Measurements from ENCODE around the gene INTS6.

INTS6 gene

DNA sequence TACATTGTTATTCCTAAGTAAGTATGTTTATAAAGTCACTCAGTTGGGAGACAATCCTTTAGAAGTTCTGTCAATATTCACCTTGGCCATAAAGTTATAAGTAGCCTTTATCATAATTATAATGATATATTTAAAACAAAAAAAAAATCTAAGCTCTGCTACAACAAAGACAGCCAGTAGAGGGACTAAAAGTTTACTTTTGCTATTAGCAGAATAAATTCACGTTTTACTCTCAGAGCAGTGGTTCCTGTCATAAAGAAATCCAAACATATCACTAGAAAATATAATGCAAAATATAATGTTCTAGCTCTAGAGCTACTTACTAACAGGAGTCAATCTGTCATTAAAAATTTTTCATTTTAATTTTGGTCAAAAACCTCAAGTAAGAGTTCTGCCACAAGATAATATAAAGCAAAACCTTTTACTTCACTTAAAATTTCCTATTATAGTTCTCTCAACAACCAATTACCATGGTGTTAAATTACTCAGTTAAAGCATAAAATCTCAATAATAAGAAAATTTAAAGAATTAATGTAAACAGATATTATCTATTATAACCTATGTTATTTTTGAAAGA, 17.7 kb downstream of the INTS6 start:
- H3K4me3 ChIP-seq (ENCODE audit: low read length), result no peak overlapping the region
- WGBS (ENCODE audit: insufficient coverage, insufficient read length), result no CpG with 5 or more reads among the region's 1 CpG
- H3K4me1 ChIP-seq (ENCODE audit: control insufficient read depth, insufficient read depth, low read length), result no peaks in the 10 kb centered on the region
- no peaks in the 10 kb centered on the region for H3K27me3 ChIP-seq (ENCODE audit: control insufficient read depth, insufficient read depth, low read length)
- no peaks in the 10 kb centered on the region for H3K9me3 ChIP-seq (ENCODE audit: control insufficient read depth, insufficient read depth, low read length)
- no peaks in the 10 kb centered on the region for H3K36me3 ChIP-seq (ENCODE audit: control insufficient read depth, insufficient read depth, low read length)
- no peak overlapping the region for H3K27ac ChIP-seq (ENCODE audit: low read length)
- DNase-seq (ENCODE audit: low read depth, low spot score), result no peak

DNA sequence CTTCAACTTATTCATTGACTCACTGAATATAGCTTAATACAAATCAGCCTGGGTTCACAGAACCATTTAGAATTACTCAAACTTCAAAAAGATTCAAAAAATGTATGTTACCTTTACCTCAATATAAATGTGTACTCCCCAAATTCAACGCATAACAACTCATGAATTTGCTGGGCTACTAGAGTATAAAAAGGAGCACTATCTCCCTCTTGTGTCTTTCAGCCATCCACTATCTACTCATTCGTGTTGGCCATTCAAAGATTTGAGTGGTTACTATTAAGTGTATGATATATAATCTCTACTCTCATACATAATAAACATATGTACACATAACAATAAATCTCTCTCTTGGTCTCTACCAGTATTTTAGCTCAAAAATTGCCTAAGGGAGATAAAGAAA, 20.3 kb downstream of the INTS6 start:
- WGBS (ENCODE audit: insufficient coverage, insufficient read length), result no CpG with 5 or more reads among the region's 2 CpGs

DNA sequence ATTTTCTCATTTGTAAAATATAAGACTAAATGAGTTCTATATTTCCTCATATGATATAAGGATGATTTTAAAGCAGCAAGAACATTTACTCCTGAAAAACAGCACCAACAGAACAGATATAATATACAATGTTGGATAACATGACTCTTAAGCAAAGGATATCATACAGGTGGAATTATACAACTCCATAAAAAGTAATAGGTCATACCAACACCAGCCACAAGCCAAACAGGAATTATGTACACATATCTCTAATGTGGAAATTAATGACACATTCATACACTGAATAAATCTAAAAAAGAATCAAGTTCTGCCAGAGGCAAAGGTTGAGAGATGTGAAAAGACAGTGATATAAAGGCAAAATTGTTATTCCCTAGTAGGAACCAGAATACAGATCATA, 25.9 kb downstream of the INTS6 start:
- H3K9me3 ChIP-seq (ENCODE audit: control insufficient read depth, insufficient read depth, low read length), result no peaks in the 10 kb centered on the region
- DNase-seq (ENCODE audit: low read depth, low spot score), result no peak

More for the DNA sequence above, 20.3 kb downstream of the INTS6 start:
- DNase-seq (ENCODE audit: low read depth, low spot score), result no peak
- Histone ChIP-seq H3K4me3 (ENCODE audit: low read length) (no peak overlapping the region), H3K4me1 (ENCODE audit: control insufficient read depth, insufficient read depth, low read length) (no peaks in the 10 kb centered on the region), H3K27me3 (ENCODE audit: control insufficient read depth, insufficient read depth, low read length) (no peaks in the 10 kb centered on the region), H3K27ac (ENCODE audit: low read length) (no peak overlapping the region), H3K36me3 (ENCODE audit: control insufficient read depth, insufficient read depth, low read length) (no peaks in the 10 kb centered on the region), H3K9me3 (ENCODE audit: control insufficient read depth, insufficient read depth, low read length) (no peaks in the 10 kb centered on the region)

DNA sequence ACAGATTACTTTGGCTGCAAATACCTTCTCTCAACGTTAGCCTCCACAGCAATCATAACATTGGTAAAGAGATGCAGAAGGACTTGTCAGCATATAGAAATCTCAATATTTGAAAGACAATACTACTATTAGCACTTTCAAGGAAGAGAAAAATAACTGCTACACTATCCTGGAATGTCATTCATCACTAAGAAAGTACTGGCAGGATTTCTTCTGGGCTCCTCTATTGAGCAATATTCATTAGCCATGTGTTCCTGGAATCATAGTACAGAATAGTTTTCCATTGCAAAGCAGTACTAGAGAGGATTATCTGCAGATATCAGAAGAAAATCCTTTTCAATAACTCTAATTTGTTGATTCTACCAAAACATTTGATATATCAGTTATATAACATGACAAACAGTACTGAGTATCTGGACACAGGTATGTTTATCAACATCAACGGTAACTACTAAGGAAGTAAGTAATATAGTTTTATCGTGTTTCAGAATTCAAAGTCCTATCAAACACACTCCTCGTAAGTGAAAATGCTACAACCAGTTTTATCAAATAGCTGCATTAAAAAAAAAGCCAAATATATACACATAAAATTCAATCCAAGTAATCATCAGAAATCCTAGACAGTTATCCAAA, 27.3 kb downstream of the INTS6 start:
- no peak for DNase-seq (ENCODE audit: low read depth, low spot score)
- H3K9me3 ChIP-seq (ENCODE audit: control insufficient read depth, insufficient read depth, low read length), result no peaks in the 10 kb centered on the region
- no peak overlapping the region for H3K27ac ChIP-seq (ENCODE audit: low read length)
- H3K27me3 ChIP-seq (ENCODE audit: control insufficient read depth, insufficient read depth, low read length), result no peaks in the 10 kb centered on the region
- no CpG with 5 or more reads among the region's 4 CpGs for WGBS (ENCODE audit: insufficient coverage, insufficient read length)
- H3K36me3 ChIP-seq (ENCODE audit: control insufficient read depth, insufficient read depth, low read length), result no peaks in the 10 kb centered on the region
- no peak overlapping the region for H3K4me3 ChIP-seq (ENCODE audit: low read length)
- H3K4me1 ChIP-seq (ENCODE audit: control insufficient read depth, insufficient read depth, low read length), result peaks cover 1% of the 10 kb centered on the region; the same call in 1 of the 2 replicates

More for the DNA sequence above, 25.9 kb downstream of the INTS6 start:
- Histone ChIP-seq H3K4me1 (ENCODE audit: control insufficient read depth, insufficient read depth, low read length) (peaks cover 1% of the 10 kb centered on the region; the same call in 1 of the 2 replicates), H3K4me3 (ENCODE audit: low read length) (no peak overlapping the region), H3K36me3 (ENCODE audit: control insufficient read depth, insufficient read depth, low read length) (no peaks in the 10 kb centered on the region), H3K27ac (ENCODE audit: low read length) (no peak overlapping the region), H3K27me3 (ENCODE audit: control insufficient read depth, insufficient read depth, low read length) (no peaks in the 10 kb centered on the region)

DNA sequence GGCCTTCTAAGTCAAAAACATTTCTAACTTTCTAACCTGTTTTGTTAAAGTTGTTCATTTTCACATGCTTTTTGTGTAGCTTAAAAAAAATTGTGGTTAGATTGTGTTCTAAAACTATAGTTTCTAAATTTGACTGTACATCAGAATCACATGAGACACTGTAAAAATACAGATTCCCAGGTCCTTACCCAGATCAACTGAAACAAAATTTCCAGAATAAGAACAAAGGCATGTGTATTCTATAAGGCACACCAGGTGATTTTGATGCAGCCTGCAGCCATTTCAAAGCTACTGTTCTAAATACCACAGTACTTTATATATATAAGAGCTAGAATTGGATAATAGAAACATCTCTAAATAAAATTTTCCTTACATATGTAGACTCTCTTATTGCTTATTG, 29.1 kb downstream of the INTS6 start:
- no peaks in the 10 kb centered on the region for H3K36me3 ChIP-seq (ENCODE audit: control insufficient read depth, insufficient read depth, low read length)

DNA sequence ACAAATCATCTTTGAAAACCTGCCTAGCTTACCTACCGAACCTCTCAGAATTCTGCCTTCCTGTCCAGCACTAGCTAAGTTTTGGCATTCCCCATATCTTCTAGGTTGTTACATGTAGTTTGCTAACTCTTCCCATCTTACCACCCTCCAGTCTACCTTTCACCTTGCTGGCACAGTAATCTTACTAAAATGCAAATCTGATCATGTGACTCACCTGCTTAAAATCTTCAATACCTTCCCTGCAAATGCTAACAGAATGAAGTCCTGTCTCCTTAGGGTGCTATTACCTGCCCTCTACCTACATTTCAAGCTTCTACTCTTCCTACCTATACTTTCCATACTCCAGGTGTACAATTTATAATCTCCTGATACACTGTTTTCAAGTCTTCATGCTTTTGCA, 30.4 kb downstream of the INTS6 start:
- Histone ChIP-seq H3K36me3 (ENCODE audit: control insufficient read depth, insufficient read depth, low read length) (no peaks in the 10 kb centered on the region), H3K9me3 (ENCODE audit: control insufficient read depth, insufficient read depth, low read length) (no peaks in the 10 kb centered on the region), H3K27me3 (ENCODE audit: control insufficient read depth, insufficient read depth, low read length) (no peaks in the 10 kb centered on the region), H3K27ac (ENCODE audit: low read length) (no peak overlapping the region), H3K4me1 (ENCODE audit: control insufficient read depth, insufficient read depth, low read length) (peaks cover 1% of the 10 kb centered on the region; the same call in 1 of the 2 replicates), H3K4me3 (ENCODE audit: low read length) (no peak overlapping the region)
- no CpG with 5 or more reads among the region's 1 CpG for WGBS (ENCODE audit: insufficient coverage, insufficient read length)
- no peak for DNase-seq (ENCODE audit: low read depth, low spot score)

More for the DNA sequence above, 29.1 kb downstream of the INTS6 start:
- no peak overlapping the region for H3K4me3 ChIP-seq (ENCODE audit: low read length)
- no peak overlapping the region for H3K27ac ChIP-seq (ENCODE audit: low read length)
- no peak for DNase-seq (ENCODE audit: low read depth, low spot score)
- peaks cover 1% of the 10 kb centered on the region; the same call in 1 of the 2 replicates for H3K4me1 ChIP-seq (ENCODE audit: control insufficient read depth, insufficient read depth, low read length)
- H3K27me3 ChIP-seq (ENCODE audit: control insufficient read depth, insufficient read depth, low read length), result no peaks in the 10 kb centered on the region
- no peaks in the 10 kb centered on the region for H3K9me3 ChIP-seq (ENCODE audit: control insufficient read depth, insufficient read depth, low read length)

DNA sequence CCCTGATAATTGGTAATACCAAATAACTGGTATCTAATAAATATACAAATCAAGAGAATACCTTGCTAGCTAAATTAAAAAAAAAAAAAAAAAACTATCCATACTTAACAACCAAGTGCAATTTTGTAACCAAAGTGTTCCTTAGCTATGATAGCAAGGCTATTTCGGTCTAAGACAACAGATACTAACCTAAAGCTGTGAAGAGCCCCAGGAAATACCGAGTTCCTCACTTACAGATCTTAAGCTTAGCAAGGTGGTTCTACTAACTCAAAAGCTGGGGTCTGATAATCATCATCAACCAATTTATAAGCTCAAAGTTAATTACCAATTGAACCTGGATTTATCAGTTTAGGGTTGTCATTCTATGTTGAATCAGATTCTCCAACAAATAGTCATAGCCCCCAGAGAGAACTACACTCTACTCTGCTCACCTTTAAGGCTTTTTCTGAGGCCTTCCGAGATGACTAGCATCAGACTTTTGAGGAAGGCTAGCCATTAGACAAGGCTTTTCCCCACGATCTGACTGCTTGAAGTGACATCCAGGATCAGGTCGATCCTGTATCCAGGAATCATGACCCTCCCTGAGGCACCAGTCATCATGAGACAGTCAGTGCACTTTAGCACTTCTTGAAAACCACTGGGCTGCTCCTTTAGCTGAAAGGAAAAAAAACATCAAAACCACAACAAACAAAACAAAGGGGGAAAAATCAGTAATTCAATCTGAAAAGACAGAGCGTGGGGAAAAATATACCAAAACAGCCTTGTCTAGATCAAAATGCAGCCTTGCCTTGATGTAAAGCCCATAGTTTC, 31.9 kb downstream of the INTS6 start:
- no peak overlapping the region for H3K4me3 ChIP-seq (ENCODE audit: low read length)
- H3K9me3 ChIP-seq (ENCODE audit: control insufficient read depth, insufficient read depth, low read length), result no peaks in the 10 kb centered on the region
- H3K27me3 ChIP-seq (ENCODE audit: control insufficient read depth, insufficient read depth, low read length), result no peaks in the 10 kb centered on the region
- H3K36me3 ChIP-seq (ENCODE audit: control insufficient read depth, insufficient read depth, low read length), result no peaks in the 10 kb centered on the region
- no peak overlapping the region for H3K27ac ChIP-seq (ENCODE audit: low read length)
- WGBS (ENCODE audit: insufficient coverage, insufficient read length), result no CpG with 5 or more reads among the region's 6 CpGs
- DNase-seq (ENCODE audit: low read depth, low spot score), result no peak
- H3K4me1 ChIP-seq (ENCODE audit: control insufficient read depth, insufficient read depth, low read length), result peaks cover 1% of the 10 kb centered on the region; the same call in 1 of the 2 replicates

DNA sequence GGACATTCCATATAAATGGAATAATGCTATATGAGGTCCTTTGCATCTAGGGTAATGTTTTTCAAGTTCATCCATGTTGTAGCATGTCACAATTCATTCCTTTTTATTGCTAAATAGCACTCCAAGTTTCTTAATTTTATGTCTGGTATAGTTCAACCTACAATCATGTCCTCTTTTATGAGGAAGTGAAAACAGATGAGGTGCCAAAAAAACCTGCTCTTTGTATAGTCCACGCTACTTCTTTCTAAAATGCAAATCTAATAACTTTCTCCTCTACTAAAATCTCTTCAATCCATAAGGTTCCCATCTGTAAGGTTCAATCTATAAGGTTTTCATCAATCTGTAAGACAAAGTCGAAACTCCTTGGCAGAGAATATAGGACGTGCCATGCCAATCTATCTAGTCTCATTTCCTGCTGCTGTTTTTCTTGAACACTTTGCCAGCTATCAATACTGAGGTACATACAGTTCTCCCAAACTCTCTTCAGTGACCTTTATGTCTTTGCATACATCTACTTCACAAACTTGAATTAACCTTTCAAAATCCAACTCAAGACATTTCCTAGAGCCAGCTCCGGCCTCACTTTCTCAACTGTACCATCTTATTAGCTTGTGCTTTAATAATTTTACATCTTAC, 33.7 kb downstream of the INTS6 start:
- no peak overlapping the region for H3K27ac ChIP-seq (ENCODE audit: low read length)
- H3K4me1 ChIP-seq (ENCODE audit: control insufficient read depth, insufficient read depth, low read length), result peaks cover 1% of the 10 kb centered on the region; the same call in 1 of the 2 replicates
- H3K9me3 ChIP-seq (ENCODE audit: control insufficient read depth, insufficient read depth, low read length), result no peaks in the 10 kb centered on the region
- no peaks in the 10 kb centered on the region; the same call in 1 of the 2 replicates for H3K36me3 ChIP-seq (ENCODE audit: control insufficient read depth, insufficient read depth, low read length)
- WGBS (ENCODE audit: insufficient coverage, insufficient read length), result 100% methylated on average over 2 of the region's 4 CpGs
- H3K27me3 ChIP-seq (ENCODE audit: control insufficient read depth, insufficient read depth, low read length), result no peaks in the 10 kb centered on the region
- no peak for DNase-seq (ENCODE audit: low read depth, low spot score)
- no peak overlapping the region for H3K4me3 ChIP-seq (ENCODE audit: low read length)

DNA sequence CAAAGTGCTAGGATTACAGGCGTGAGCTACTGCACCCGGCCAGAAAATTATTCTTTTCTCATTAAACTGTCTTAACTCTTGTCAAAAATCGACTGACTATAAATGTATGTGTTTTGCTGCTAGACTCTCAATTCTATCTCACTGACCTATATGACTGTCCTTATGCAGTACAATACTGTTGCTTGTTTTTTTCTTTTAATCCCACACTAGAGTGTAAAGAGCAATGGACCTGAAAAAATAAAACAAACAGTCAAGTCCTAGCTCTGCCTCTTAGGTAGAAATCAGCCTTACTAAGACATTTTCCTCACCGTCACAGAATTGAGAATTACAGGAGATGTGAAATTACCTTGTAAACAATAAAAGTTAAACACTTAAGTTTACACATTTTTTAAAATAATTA, 35.1 kb downstream of the INTS6 start:
- no peaks in the 10 kb centered on the region; the same call in 1 of the 2 replicates for H3K36me3 ChIP-seq (ENCODE audit: control insufficient read depth, insufficient read depth, low read length)
- no peaks in the 10 kb centered on the region; the same call in 1 of the 2 replicates for H3K4me1 ChIP-seq (ENCODE audit: control insufficient read depth, insufficient read depth, low read length)
- WGBS (ENCODE audit: insufficient coverage, insufficient read length), result no CpG with 5 or more reads among the region's 4 CpGs

DNA sequence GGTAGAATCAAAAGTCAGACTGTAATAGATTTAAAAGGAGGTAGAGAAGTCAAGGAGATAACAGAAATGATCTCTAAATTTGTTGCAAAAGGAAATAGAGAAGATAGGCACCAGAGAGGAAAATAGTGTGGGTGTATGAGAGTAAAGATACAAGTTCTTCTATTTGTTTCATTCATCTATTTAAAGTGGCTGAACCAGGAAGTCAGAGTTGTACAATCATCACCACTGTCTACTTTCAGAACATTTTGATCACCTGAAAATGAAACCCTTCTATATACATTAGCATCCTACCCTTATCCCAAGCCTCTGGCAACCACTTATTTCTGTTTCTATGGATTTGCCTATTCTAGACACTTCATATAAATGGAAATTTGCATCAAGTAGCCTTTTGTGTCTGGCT, 36.7 kb downstream of the INTS6 start:
- DNase-seq (ENCODE audit: low read depth, low spot score), result no peak
- no peak overlapping the region for H3K27ac ChIP-seq (ENCODE audit: low read length)
- H3K4me3 ChIP-seq (ENCODE audit: low read length), result no peak overlapping the region
- H3K4me1 ChIP-seq (ENCODE audit: control insufficient read depth, insufficient read depth, low read length), result no peaks in the 10 kb centered on the region; the same call in 1 of the 2 replicates
- no peaks in the 10 kb centered on the region for H3K9me3 ChIP-seq (ENCODE audit: control insufficient read depth, insufficient read depth, low read length)
- no peaks in the 10 kb centered on the region for H3K27me3 ChIP-seq (ENCODE audit: control insufficient read depth, insufficient read depth, low read length)
- H3K36me3 ChIP-seq (ENCODE audit: control insufficient read depth, insufficient read depth, low read length), result no peaks in the 10 kb centered on the region; the same call in 1 of the 2 replicates

More for the DNA sequence above, 35.1 kb downstream of the INTS6 start:
- H3K27me3 ChIP-seq (ENCODE audit: control insufficient read depth, insufficient read depth, low read length), result no peaks in the 10 kb centered on the region
- no peaks in the 10 kb centered on the region for H3K9me3 ChIP-seq (ENCODE audit: control insufficient read depth, insufficient read depth, low read length)
- H3K4me3 ChIP-seq (ENCODE audit: low read length), result no peak overlapping the region
- H3K27ac ChIP-seq (ENCODE audit: low read length), result no peak overlapping the region
- no peak for DNase-seq (ENCODE audit: low read depth, low spot score)

Data from iPS DF 6.9 (cell line).